Thoracic aorta (tissue), 2 donors: ENCODE measurements around the gene MYMX. TPM values are rescaled to one million over a fixed set of nuclear protein-coding genes. Genes with fewer than 3 reads are reported as not detected.
A peak's percentile ranks its signal among the peaks of the same experiment; 100 is the strongest.

ENCODE experiments used
- ATAC-seq: fragments of 150-250 bp; one replicate; pipeline ENCODE4 v1.8.0; 2017; ENCODE audit warnings: low read depth; ENCODE audit not compliant: insufficient number of reproducible peaks, low FRiP score
- DNase-seq: peaks from one replicate; pipeline ENCODE4 v3.0.0-alpha.2; 2020; ENCODE audit warnings: low spot score
- H3K27ac ChIP-seq, 2 donors: fragments of 200-600 bp; sonication (generic); 1 replicate in 1 of 2; 2 replicates in 1 of 2; pipeline ENCODE4 v1.5.1; 2016; ENCODE audit warnings: mild to moderate bottlenecking in 2 of 2, moderate library complexity in 2 of 2
- H3K27me3 ChIP-seq: fragments of 200-600 bp; sonication (generic); replicated peaks from 2 replicates; pipeline ENCODE4 v1.6.0; 2016; ENCODE audit warnings: mild to moderate bottlenecking; ENCODE audit not compliant: insufficient read depth
- H3K36me3 ChIP-seq: fragments of 200-600 bp; sonication (generic); one replicate; pipeline ENCODE4 v1.5.1; 2016
- H3K4me1 ChIP-seq, 2 donors: fragments of 200-600 bp; sonication (generic); 1 replicate in 1 of 2; 2 replicates in 1 of 2; pipeline versions ENCODE4 v1.5.1 to v1.6.0; 2016; ENCODE audit warnings: low read depth in 2 of 2, mild to moderate bottlenecking in 1 of 2; ENCODE audit not compliant: control insufficient read depth in 1 of 2
- H3K4me3 ChIP-seq: fragments of 200-600 bp; sonication (generic); 2 replicates; pipeline ENCODE4 v1.5.1; 2016; ENCODE audit warnings: mild to moderate bottlenecking
- H3K9me3 ChIP-seq: fragments of 200-600 bp; sonication (generic); 2 replicates; pipeline ENCODE4 v1.5.1; 2016
- CTCF ChIP-seq: fragments of 200-600 bp; sonication (generic); IDR thresholded peaks from one replicate; pipeline ENCODE4 v1.5.1; 2019; ENCODE audit warnings: antibody characterized with exemption
- total RNA-seq, 2 donors: library from RNA; depleted of rRNA; stranded (reverse); fragments of >200 nt; gene quantifications; one replicate each; pipeline versions ENCODE4 v1.1.0 to v1.2.3, GENCODE V29; 2016

Gene MYMX
- total RNA-seq, 2 donors from 2014 or later, result not detected

DNA sequence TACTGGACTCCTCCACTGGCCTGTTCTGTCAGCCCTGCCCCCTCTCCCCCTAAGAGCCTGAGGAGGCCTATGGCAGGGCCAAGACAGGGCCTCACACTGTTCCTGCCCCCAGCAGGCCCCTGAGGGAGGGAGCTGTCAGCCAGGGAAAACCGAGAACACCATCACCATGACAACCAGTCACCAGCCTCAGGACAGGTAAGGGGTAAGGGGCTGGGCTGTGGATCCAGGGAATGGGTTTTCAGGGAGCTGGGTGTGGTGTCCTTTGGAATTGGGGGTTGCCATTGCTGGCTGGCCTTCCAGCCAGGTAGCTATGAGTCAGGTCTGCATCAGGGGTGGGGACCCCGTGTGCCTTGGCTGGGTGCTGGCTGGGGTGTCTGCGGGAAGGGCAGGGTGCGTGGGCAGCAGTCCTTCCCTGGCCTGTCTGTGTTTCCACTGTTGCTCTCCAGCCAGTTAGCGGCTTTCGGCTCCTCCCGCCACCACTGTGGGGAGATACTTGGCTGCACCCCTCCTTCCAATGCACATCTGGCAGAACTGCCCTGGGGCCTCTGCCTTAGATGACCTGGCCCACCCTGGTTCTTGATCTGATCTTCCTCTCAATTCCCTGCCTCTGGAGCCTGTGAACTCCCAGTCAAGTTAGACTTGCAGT is 10.5 kb downstream of the MYMX start:
- Histone ChIP-seq H3K36me3 (peaks cover 33% of the 10 kb centered on the region), H3K9me3 (no peaks in the 10 kb centered on the region), H3K27ac (peak overlapping the region; percentile 60 to 72), H3K4me3 (peak overlapping the region; percentile 52), H3K27me3 (no peaks in the 10 kb centered on the region), H3K4me1 (peaks cover 42 to 59% of the 10 kb centered on the region in 2 donors)
- DNase-seq, result no peak
- TF ChIP-seq CTCF, result no peak
- ATAC-seq, result no peak

GRCh38 chr6:44228031-44228430 is 11.3 kb downstream of the MYMX start:
- Histone ChIP-seq H3K4me1 (peaks cover 37 to 60% of the 10 kb centered on the region in 2 donors), H3K9me3 (no peaks in the 10 kb centered on the region), H3K4me3 (no peak overlapping the region), H3K27me3 (no peaks in the 10 kb centered on the region), H3K27ac (peak overlapping the region in 1 of 2 donors; percentile 60), H3K36me3 (peaks cover 40% of the 10 kb centered on the region)
- DNase-seq (no peak), ATAC-seq (no peak)
- no peak for TF ChIP-seq CTCF

DNA sequence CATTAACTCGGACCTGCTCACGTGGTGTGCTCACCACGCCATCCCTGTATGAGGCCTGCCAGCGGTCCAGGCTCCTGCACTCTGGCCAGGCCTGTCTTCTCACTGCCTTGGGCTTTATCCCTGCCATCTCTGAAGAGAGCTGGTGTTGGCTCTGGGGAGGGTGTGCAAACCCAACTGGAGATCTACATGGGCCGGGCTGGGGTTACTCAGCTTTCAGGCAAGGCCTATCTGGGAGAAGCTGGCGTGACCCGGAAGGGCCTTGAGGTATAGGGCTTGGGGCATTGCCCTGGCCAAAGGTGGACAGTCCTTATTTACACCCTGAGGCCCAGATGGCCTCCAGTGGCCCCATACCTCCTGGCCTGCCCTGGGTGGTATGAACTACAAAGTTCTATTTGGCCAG is 11.7 kb downstream of the MYMX start:
- H3K27me3 ChIP-seq, result no peaks in the 10 kb centered on the region
- TF ChIP-seq CTCF, result no peak
- H3K4me3 ChIP-seq, result no peak overlapping the region
- no peak overlapping the region for H3K27ac ChIP-seq
- H3K36me3 ChIP-seq, result peaks cover 43% of the 10 kb centered on the region
- H3K9me3 ChIP-seq, result no peaks in the 10 kb centered on the region
- peaks cover 41 to 64% of the 10 kb centered on the region in 2 donors for H3K4me1 ChIP-seq
- ATAC-seq, result no peak
- DNase-seq, result no peak

DNA sequence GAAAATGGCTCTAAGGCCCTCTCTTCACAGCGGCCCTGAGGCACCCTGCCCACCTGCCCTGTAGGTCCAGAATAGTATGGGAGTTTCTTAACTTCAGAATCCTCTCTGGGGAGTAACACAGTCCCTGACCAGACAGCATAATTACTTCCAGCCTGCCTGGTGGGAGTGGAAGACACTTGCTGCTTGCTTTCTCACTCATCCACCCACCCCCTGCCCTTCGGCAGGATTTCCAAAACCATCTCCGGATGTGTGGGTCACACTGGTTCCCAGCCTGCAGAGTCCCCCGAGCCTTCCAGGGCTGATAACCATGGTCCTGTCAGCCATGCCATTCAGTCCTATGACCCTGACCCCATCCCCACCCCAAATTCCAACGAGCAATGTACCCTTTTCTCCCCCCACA is 12.1 kb downstream of the MYMX start:
- no peaks in the 10 kb centered on the region for H3K9me3 ChIP-seq
- no peaks in the 10 kb centered on the region for H3K27me3 ChIP-seq
- TF ChIP-seq CTCF, result no peak
- ATAC-seq (no peak), DNase-seq (no peak)
- H3K4me3 ChIP-seq, result no peak overlapping the region
- peaks cover 45 to 68% of the 10 kb centered on the region in 2 donors for H3K4me1 ChIP-seq
- peaks cover 43% of the 10 kb centered on the region for H3K36me3 ChIP-seq
- H3K27ac ChIP-seq, result no peak overlapping the region

- Histone ChIP-seq H3K27ac (no peak overlapping the region), H3K27me3 (no peaks in the 10 kb centered on the region), H3K4me1 (peaks cover 41 to 69% of the 10 kb centered on the region in 2 donors), H3K4me3 (no peak overlapping the region), H3K9me3 (no peaks in the 10 kb centered on the region), H3K36me3 (peaks cover 43% of the 10 kb centered on the region)
- no peak for TF ChIP-seq CTCF
- DNase-seq (no peak), ATAC-seq (no peak)
Observed at GRCh38 chr6:44229376-44230033, 12.8 kb downstream of the MYMX start.
